KBM-7 (cell line): Measurements from ENCODE around the gene KCNJ8.
"Not testable (repeated sequence)": the region's sequence is repeated elsewhere in the genome, so short reads cannot be mapped to it uniquely, and the experiment has no call there.

Experiments
- DNase-seq: peaks from one replicate; pipeline ENCODE4 v3.0.0-alpha.2; 2015
- in situ Hi-C: fragments of 300-500 bp; cut with MboI; formaldehyde crosslinking; loops from 2 replicates; pipeline ENCODE4 v1.14.3; 2020; ENCODE audit warnings: low sequenced_read_pairs, low pct_unique_long_range_greater_than_20kb, mixed read lengths

Gene KCNJ8

GRCh38 chr12:21788089-21788983 is 13.8 kb upstream of the KCNJ8 start:
- in situ Hi-C loops, result no loop called here
- DNase-seq, result no peak

GRCh38 chr12:21786041-21786531 is 11.6 kb upstream of the KCNJ8 start:
- no peak for DNase-seq
- in situ Hi-C loops, result no loop called here

GRCh38 chr12:21782723-21783122 is 8.2 kb upstream of the KCNJ8 start:
- DNase-seq, in situ Hi-C loops: not testable (repeated sequence)

GRCh38 chr12:21780786-21781185 is 6.3 kb upstream of the KCNJ8 start:
- in situ Hi-C loops, result no loop called here

GRCh38 chr12:21776175-21776574 is 1.7 kb upstream of the KCNJ8 start:
- DNase-seq, result no peak
- in situ Hi-C loops, result no loop called here

More at GRCh38 chr12:21780786-21781185, 6.3 kb upstream of the KCNJ8 start:
- no peak for DNase-seq

- in situ Hi-C loops, result no loop called here
- DNase-seq, result no peak
Measured at GRCh38 chr12:21775133-21775820, 771 bp upstream of the KCNJ8 start.

- in situ Hi-C loops, result no loop called here
- no peak for DNase-seq
Measured at GRCh38 chr12:21773806-21774205, 700 bp downstream of the KCNJ8 start.

GRCh38 chr12:21773263-21773741 is 1.2 kb downstream of the KCNJ8 start:
- in situ Hi-C loops, result no loop called here
- DNase-seq, result no peak

- in situ Hi-C loops, result no loop called here
Measured at GRCh38 chr12:21771311-21771710, 3.2 kb downstream of the KCNJ8 start.

GRCh38 chr12:21769307-21769706 is 5.2 kb downstream of the KCNJ8 start:
- in situ Hi-C loops, result no loop called here

More at GRCh38 chr12:21771311-21771710, 3.2 kb downstream of the KCNJ8 start:
- no peak for DNase-seq

GRCh38 chr12:21766403-21766802 is 8.1 kb downstream of the KCNJ8 start:
- DNase-seq, result no peak
- in situ Hi-C loops, result no loop called here

More at GRCh38 chr12:21769307-21769706, 5.2 kb downstream of the KCNJ8 start:
- no peak for DNase-seq

GRCh38 chr12:21764950-21765349 is 9.6 kb downstream of the KCNJ8 start:
- in situ Hi-C loops, result no loop called here
- DNase-seq, result no peak

GRCh38 chr12:21764065-21764464 is 10.4 kb downstream of the KCNJ8 start:
- in situ Hi-C loops, result no loop called here
- DNase-seq, result no peak

GRCh38 chr12:21763531-21763930 is 11.0 kb downstream of the KCNJ8 start:
- DNase-seq, result no peak
- in situ Hi-C loops, result no loop called here

- no peak for DNase-seq
- in situ Hi-C loops, result no loop called here
Measured at GRCh38 chr12:21759737-21760136, 14.8 kb downstream of the KCNJ8 start.

- DNase-seq, result no peak
- in situ Hi-C loops, result no loop called here
Measured at GRCh38 chr12:21757735-21758134, 16.8 kb downstream of the KCNJ8 start.

- in situ Hi-C loops, result no loop called here
- DNase-seq, result no peak
Measured at GRCh38 chr12:21756699-21757098, 17.8 kb downstream of the KCNJ8 start.

GRCh38 chr12:21751517-21751916 is 23.0 kb downstream of the KCNJ8 start:
- in situ Hi-C loops, result no loop called here
- DNase-seq, result no peak

GRCh38 chr12:21745258-21745657 is 29.2 kb downstream of the KCNJ8 start:
- in situ Hi-C loops, result no loop called here

GRCh38 chr12:21731144-21731543 is 43.4 kb downstream of the KCNJ8 start:
- no peak for DNase-seq
- in situ Hi-C loops, result no loop called here

More at GRCh38 chr12:21745258-21745657, 29.2 kb downstream of the KCNJ8 start:
- DNase-seq, result no peak
